Measurements from ENCODE around the gene PHC2.

Gene PHC2

GRCh38 chr1:33378976-33379375 is 51.9 kb downstream of the PHC2 start:
- Histone ChIP-seq H3K27me3 (ENCODE audit: insufficient read depth, low read length) (no peaks in the 10 kb centered on the region), H2AFZ (ENCODE audit: low read length, unreplicated experiment) (no peak overlapping the region), H3K79me2 (ENCODE audit: control insufficient read depth, insufficient read depth, low read length, unreplicated experiment) (peaks cover 17% of the 10 kb centered on the region), H3K4me1 (ENCODE audit: control insufficient read depth, insufficient read depth, low read length, unreplicated experiment) (peaks cover 29% of the 10 kb centered on the region), H3K4me3 (ENCODE audit: low read depth, low read length) (no peak overlapping the region), H3K27ac (ENCODE audit: low read depth, low read length) (no peak overlapping the region), H3K36me3 (ENCODE audit: insufficient read depth, low read length) (no peaks in the 10 kb centered on the region)

- Histone ChIP-seq H3K27me3 (ENCODE audit: insufficient read depth, low read length) (no peaks in the 10 kb centered on the region), H3K79me2 (ENCODE audit: control insufficient read depth, insufficient read depth, low read length, unreplicated experiment) (peaks cover 15% of the 10 kb centered on the region), H2AFZ (ENCODE audit: low read length, unreplicated experiment) (no peak overlapping the region), H3K36me3 (ENCODE audit: insufficient read depth, low read length) (no peaks in the 10 kb centered on the region), H3K4me3 (ENCODE audit: low read depth, low read length) (no peak overlapping the region), H3K27ac (ENCODE audit: low read depth, low read length) (no peak overlapping the region), H3K4me1 (ENCODE audit: control insufficient read depth, insufficient read depth, low read length, unreplicated experiment) (peaks cover 25% of the 10 kb centered on the region)
These were observed 52.4 kb downstream of the PHC2 start for GRCh38 chr1:33378524-33378923.

GRCh38 chr1:33377756-33378155 is 53.1 kb downstream of the PHC2 start:
- Histone ChIP-seq H3K27me3 (ENCODE audit: insufficient read depth, low read length) (no peaks in the 10 kb centered on the region), H3K36me3 (ENCODE audit: insufficient read depth, low read length) (no peaks in the 10 kb centered on the region), H3K79me2 (ENCODE audit: control insufficient read depth, insufficient read depth, low read length, unreplicated experiment) (peaks cover 12% of the 10 kb centered on the region), H3K27ac (ENCODE audit: low read depth, low read length) (no peak overlapping the region), H2AFZ (ENCODE audit: low read length, unreplicated experiment) (no peak overlapping the region), H3K4me1 (ENCODE audit: control insufficient read depth, insufficient read depth, low read length, unreplicated experiment) (peaks cover 17% of the 10 kb centered on the region), H3K4me3 (ENCODE audit: low read depth, low read length) (no peak overlapping the region)

GRCh38 chr1:33377013-33377412 is 53.9 kb downstream of the PHC2 start:
- H3K36me3 ChIP-seq (ENCODE audit: insufficient read depth, low read length), result no peaks in the 10 kb centered on the region
- H3K4me1 ChIP-seq (ENCODE audit: control insufficient read depth, insufficient read depth, low read length, unreplicated experiment), result peaks cover 13% of the 10 kb centered on the region
- H3K27me3 ChIP-seq (ENCODE audit: insufficient read depth, low read length), result no peaks in the 10 kb centered on the region
- no peak overlapping the region for H3K4me3 ChIP-seq (ENCODE audit: low read depth, low read length)
- H2AFZ ChIP-seq (ENCODE audit: low read length, unreplicated experiment), result no peak overlapping the region
- H3K27ac ChIP-seq (ENCODE audit: low read depth, low read length), result no peak overlapping the region
- H3K79me2 ChIP-seq (ENCODE audit: control insufficient read depth, insufficient read depth, low read length, unreplicated experiment), result peaks cover 12% of the 10 kb centered on the region

- Histone ChIP-seq H3K36me3 (ENCODE audit: insufficient read depth, low read length) (no peaks in the 10 kb centered on the region), H3K4me3 (ENCODE audit: low read depth, low read length) (no peak overlapping the region), H2AFZ (ENCODE audit: low read length, unreplicated experiment) (no peak overlapping the region), H3K79me2 (ENCODE audit: control insufficient read depth, insufficient read depth, low read length, unreplicated experiment) (peaks cover 7% of the 10 kb centered on the region), H3K27ac (ENCODE audit: low read depth, low read length) (no peak overlapping the region), H3K4me1 (ENCODE audit: control insufficient read depth, insufficient read depth, low read length, unreplicated experiment) (peaks cover 12% of the 10 kb centered on the region), H3K27me3 (ENCODE audit: insufficient read depth, low read length) (no peaks in the 10 kb centered on the region)
These were observed 55.6 kb downstream of the PHC2 start for GRCh38 chr1:33375316-33375715.

GRCh38 chr1:33374336-33375105 is 56.4 kb downstream of the PHC2 start:
- Histone ChIP-seq H3K27ac (ENCODE audit: low read depth, low read length) (no peak overlapping the region), H3K79me2 (ENCODE audit: control insufficient read depth, insufficient read depth, low read length, unreplicated experiment) (peaks cover 7% of the 10 kb centered on the region), H3K4me3 (ENCODE audit: low read depth, low read length) (no peak overlapping the region), H2AFZ (ENCODE audit: low read length, unreplicated experiment) (no peak overlapping the region), H3K27me3 (ENCODE audit: insufficient read depth, low read length) (no peaks in the 10 kb centered on the region), H3K4me1 (ENCODE audit: control insufficient read depth, insufficient read depth, low read length, unreplicated experiment) (peaks cover 5% of the 10 kb centered on the region), H3K36me3 (ENCODE audit: insufficient read depth, low read length) (no peaks in the 10 kb centered on the region)

GRCh38 chr1:33373606-33374005 is 57.3 kb downstream of the PHC2 start:
- Histone ChIP-seq H2AFZ (ENCODE audit: low read length, unreplicated experiment) (no peak overlapping the region), H3K4me3 (ENCODE audit: low read depth, low read length) (no peak overlapping the region), H3K4me1 (ENCODE audit: control insufficient read depth, insufficient read depth, low read length, unreplicated experiment) (peaks cover 1% of the 10 kb centered on the region), H3K27ac (ENCODE audit: low read depth, low read length) (no peak overlapping the region), H3K79me2 (ENCODE audit: control insufficient read depth, insufficient read depth, low read length, unreplicated experiment) (peaks cover 7% of the 10 kb centered on the region), H3K36me3 (ENCODE audit: insufficient read depth, low read length) (no peaks in the 10 kb centered on the region), H3K27me3 (ENCODE audit: insufficient read depth, low read length) (no peaks in the 10 kb centered on the region)

- no peaks in the 10 kb centered on the region for H3K4me1 ChIP-seq (ENCODE audit: control insufficient read depth, insufficient read depth, low read length, unreplicated experiment)
- no peak overlapping the region for H3K27ac ChIP-seq (ENCODE audit: low read depth, low read length)
- peaks cover 5% of the 10 kb centered on the region for H3K79me2 ChIP-seq (ENCODE audit: control insufficient read depth, insufficient read depth, low read length, unreplicated experiment)
- no peaks in the 10 kb centered on the region for H3K36me3 ChIP-seq (ENCODE audit: insufficient read depth, low read length)
- H2AFZ ChIP-seq (ENCODE audit: low read length, unreplicated experiment), result no peak overlapping the region
- H3K4me3 ChIP-seq (ENCODE audit: low read depth, low read length), result no peak overlapping the region
- H3K27me3 ChIP-seq (ENCODE audit: insufficient read depth, low read length), result no peaks in the 10 kb centered on the region
These were observed 58.2 kb downstream of the PHC2 start for GRCh38 chr1:33372677-33373076.

- H3K36me3 ChIP-seq (ENCODE audit: insufficient read depth, low read length), result no peaks in the 10 kb centered on the region
- no peaks in the 10 kb centered on the region for H3K27me3 ChIP-seq (ENCODE audit: insufficient read depth, low read length)
These were observed 58.7 kb downstream of the PHC2 start for GRCh38 chr1:33372162-33372561.

GRCh38 chr1:33371334-33371733 is 59.6 kb downstream of the PHC2 start:
- Histone ChIP-seq H3K79me2 (ENCODE audit: control insufficient read depth, insufficient read depth, low read length, unreplicated experiment) (no peaks in the 10 kb centered on the region), H3K36me3 (ENCODE audit: insufficient read depth, low read length) (no peaks in the 10 kb centered on the region), H3K4me1 (ENCODE audit: control insufficient read depth, insufficient read depth, low read length, unreplicated experiment) (no peaks in the 10 kb centered on the region), H3K27me3 (ENCODE audit: insufficient read depth, low read length) (no peaks in the 10 kb centered on the region), H3K27ac (ENCODE audit: low read depth, low read length) (no peak overlapping the region), H2AFZ (ENCODE audit: low read length, unreplicated experiment) (no peak overlapping the region), H3K4me3 (ENCODE audit: low read depth, low read length) (no peak overlapping the region)

More at GRCh38 chr1:33372162-33372561, 58.7 kb downstream of the PHC2 start:
- Histone ChIP-seq H3K79me2 (ENCODE audit: control insufficient read depth, insufficient read depth, low read length, unreplicated experiment) (peaks cover 4% of the 10 kb centered on the region), H3K4me1 (ENCODE audit: control insufficient read depth, insufficient read depth, low read length, unreplicated experiment) (no peaks in the 10 kb centered on the region), H3K27ac (ENCODE audit: low read depth, low read length) (no peak overlapping the region), H2AFZ (ENCODE audit: low read length, unreplicated experiment) (no peak overlapping the region), H3K4me3 (ENCODE audit: low read depth, low read length) (no peak overlapping the region)

GRCh38 chr1:33370827-33371226 is 60.1 kb downstream of the PHC2 start:
- H3K79me2 ChIP-seq (ENCODE audit: control insufficient read depth, insufficient read depth, low read length, unreplicated experiment), result no peaks in the 10 kb centered on the region
- H3K36me3 ChIP-seq (ENCODE audit: insufficient read depth, low read length), result no peaks in the 10 kb centered on the region
- no peaks in the 10 kb centered on the region for H3K27me3 ChIP-seq (ENCODE audit: insufficient read depth, low read length)
- no peak overlapping the region for H3K4me3 ChIP-seq (ENCODE audit: low read depth, low read length)
- H2AFZ ChIP-seq (ENCODE audit: low read length, unreplicated experiment), result no peak overlapping the region
- no peak overlapping the region for H3K27ac ChIP-seq (ENCODE audit: low read depth, low read length)
- peaks cover under 1% of the 10 kb centered on the region for H3K4me1 ChIP-seq (ENCODE audit: control insufficient read depth, insufficient read depth, low read length, unreplicated experiment)
